Trophoblast cell (in vitro differentiated cells and primary cell): ENCODE measurements around the gene LRP1B.

ENCODE experiments used
- DNase-seq, 2 donors: peaks; one replicate each; pipeline ENCODE4 v3.0.0-alpha.2; 2016
- H2AFZ ChIP-seq: 2 replicates; pipeline ENCODE4 v1.6.1; 2013; ENCODE audit warnings: low read length, moderate library complexity, mild to moderate bottlenecking; ENCODE audit not compliant: insufficient read depth, poor library complexity
- H2AK5ac ChIP-seq: 2 replicates; pipeline ENCODE4 v1.6.1; 2013; ENCODE audit warnings: mild to moderate bottlenecking, low read length
- H2BK120ac ChIP-seq: 2 replicates; pipeline ENCODE4 v1.6.1; 2013; ENCODE audit warnings: low read length, mild to moderate bottlenecking, moderate library complexity; ENCODE audit not compliant: insufficient read depth, poor library complexity
- H2BK12ac ChIP-seq: 2 replicates; pipeline ENCODE4 v1.6.1; 2013; ENCODE audit warnings: mild to moderate bottlenecking, low read length, moderate library complexity
- H2BK5ac ChIP-seq: 2 replicates; pipeline ENCODE4 v1.6.1; 2013; ENCODE audit warnings: low read length, low read depth, moderate library complexity, mild to moderate bottlenecking; ENCODE audit not compliant: poor library complexity
- H3K14ac ChIP-seq: 2 replicates; pipeline ENCODE4 v1.6.1; 2013; ENCODE audit warnings: mild to moderate bottlenecking, low read length
- H3K18ac ChIP-seq: 2 replicates; pipeline ENCODE4 v1.6.1; 2013; ENCODE audit warnings: mild to moderate bottlenecking, low read length
- H3K23ac ChIP-seq: 2 replicates; pipeline ENCODE4 v1.6.1; 2013; ENCODE audit warnings: low read length
- H3K27ac ChIP-seq: 2 replicates; pipeline ENCODE4 v1.5.1; 2013; ENCODE audit warnings: low read depth, mild to moderate bottlenecking, inconsistent platforms, low read length, moderate library complexity
- H3K27me3 ChIP-seq: 2 replicates; pipeline ENCODE4 v1.6.1; 2013; ENCODE audit warnings: inconsistent platforms, mild to moderate bottlenecking, low read length, moderate library complexity; ENCODE audit not compliant: insufficient read depth
- H3K36me3 ChIP-seq, 2 experiments: 1 replicate in 1 of 2; 2 replicates in 1 of 2; pipeline ENCODE4 v1.6.1; 2013; ENCODE audit warnings: low read length in 2 of 2, mild to moderate bottlenecking in 2 of 2, moderate library complexity in 1 of 2; ENCODE audit not compliant: insufficient read depth in 2 of 2, control insufficient read depth in 1 of 2
- H3K4ac ChIP-seq: 2 replicates; pipeline ENCODE4 v1.6.1; 2013; ENCODE audit warnings: low read depth, mild to moderate bottlenecking, low read length, moderate library complexity
- H3K4me1 ChIP-seq, 2 experiments: 1 replicate in 1 of 2; 2 replicates in 1 of 2; pipeline ENCODE4 v1.6.1; 2013; ENCODE audit warnings: low read length in 2 of 2, mild to moderate bottlenecking in 2 of 2, moderate library complexity in 1 of 2; ENCODE audit not compliant: insufficient read depth in 2 of 2, control insufficient read depth in 1 of 2
- H3K4me2 ChIP-seq: 2 replicates; pipeline ENCODE4 v1.6.1; 2013; ENCODE audit warnings: inconsistent platforms, mild to moderate bottlenecking, low read length, moderate library complexity
- H3K4me3 ChIP-seq: 2 replicates; pipeline ENCODE4 v1.5.1; 2013; ENCODE audit warnings: mild to moderate bottlenecking, low read depth, low read length, inconsistent platforms
- H3K79me1 ChIP-seq: one replicate; pipeline ENCODE4 v1.6.1; 2013; ENCODE audit warnings: low read length
- H3K79me2 ChIP-seq: 2 replicates; pipeline ENCODE4 v1.6.1; 2013; ENCODE audit warnings: low read length, mild to moderate bottlenecking; ENCODE audit not compliant: control insufficient read depth, insufficient read depth, poor library complexity
- H3K9ac ChIP-seq: 2 replicates; pipeline ENCODE4 v1.6.1; 2013; ENCODE audit warnings: mild to moderate bottlenecking, low read length
- H3K9me3 ChIP-seq: 2 replicates; pipeline ENCODE4 v1.6.1; 2013; ENCODE audit warnings: low read depth, mild to moderate bottlenecking, control low read depth, inconsistent platforms, low read length; ENCODE audit not compliant: insufficient read depth
- H4K12ac ChIP-seq: 2 replicates; pipeline ENCODE4 v1.6.1; 2013; ENCODE audit warnings: low read depth, mild to moderate bottlenecking, low read length, moderate library complexity
- H4K8ac ChIP-seq: 2 replicates; pipeline ENCODE4 v1.6.1; 2013; ENCODE audit warnings: low read depth, mild to moderate bottlenecking, low read length, moderate library complexity
- H4K91ac ChIP-seq: one replicate; pipeline ENCODE4 v1.6.1; 2013; ENCODE audit warnings: low read depth, mild to moderate bottlenecking, low read length, moderate library complexity
- WGBS: extraction: QIAGEN DNeasy Blood & Tissue Kit; methylation state at CpG from one replicate; pipeline ENCODE4 v1.1.7; 2013; ENCODE audit warnings: missing lambda C conversion rate; ENCODE audit not compliant: insufficient read length, insufficient coverage; ENCODE audit errors: extremely low coverage; 5-methylcytosine and 5-hydroxymethylcytosine counted together

LRP1B gene

GRCh38 chr2:140248623-140249022, 1882.2 kb downstream of the LRP1B start:
- no peak overlapping the region for H2BK12ac ChIP-seq
- no peaks in the 10 kb centered on the region for H3K79me2 ChIP-seq
- no peak overlapping the region for H2BK5ac ChIP-seq
- no peak overlapping the region for H3K23ac ChIP-seq
- H3K4me2 ChIP-seq, result no peak overlapping the region
- no peak for DNase-seq
- H4K12ac ChIP-seq, result no peak overlapping the region
- H3K9ac ChIP-seq, result no peak overlapping the region
- H3K79me1 ChIP-seq, result no peaks in the 10 kb centered on the region
- no peak overlapping the region for H3K4ac ChIP-seq
- H2AFZ ChIP-seq, result no peak overlapping the region
- no peaks in the 10 kb centered on the region for H3K27me3 ChIP-seq
- no peak overlapping the region for H3K27ac ChIP-seq
- no CpG with 5 or more reads among the region's 2 CpGs for WGBS
- H3K4me1 ChIP-seq, result no peaks in the 10 kb centered on the region
- no peaks in the 10 kb centered on the region for H3K36me3 ChIP-seq
- no peak overlapping the region for H3K14ac ChIP-seq
- H2BK120ac ChIP-seq, result no peak overlapping the region
- no peaks in the 10 kb centered on the region for H3K9me3 ChIP-seq
- H4K8ac ChIP-seq, result no peak overlapping the region
- no peak overlapping the region for H3K4me3 ChIP-seq
- no peak overlapping the region for H3K18ac ChIP-seq
- H4K91ac ChIP-seq, result no peak overlapping the region
- H2AK5ac ChIP-seq, result no peak overlapping the region

- H3K4me1 ChIP-seq, result no peaks in the 10 kb centered on the region
- H3K9me3 ChIP-seq, result no peaks in the 10 kb centered on the region
- no peak overlapping the region for H4K8ac ChIP-seq
- no peak overlapping the region for H2AFZ ChIP-seq
- H3K14ac ChIP-seq, result no peak overlapping the region
- no peak overlapping the region for H3K4me3 ChIP-seq
- H3K4me2 ChIP-seq, result no peak overlapping the region
- H3K23ac ChIP-seq, result no peak overlapping the region
- DNase-seq, result no peak
- no CpG with 5 or more reads among the region's 4 CpGs for WGBS
- no peak overlapping the region for H4K91ac ChIP-seq
- H3K18ac ChIP-seq, result no peak overlapping the region
- H3K27ac ChIP-seq, result no peak overlapping the region
- H3K79me1 ChIP-seq, result no peaks in the 10 kb centered on the region
- H2AK5ac ChIP-seq, result no peak overlapping the region
- H3K79me2 ChIP-seq, result no peaks in the 10 kb centered on the region
- no peak overlapping the region for H3K9ac ChIP-seq
- H2BK120ac ChIP-seq, result no peak overlapping the region
- no peaks in the 10 kb centered on the region for H3K36me3 ChIP-seq
- H3K4ac ChIP-seq, result no peak overlapping the region
- no peak overlapping the region for H2BK5ac ChIP-seq
- no peak overlapping the region for H2BK12ac ChIP-seq
- H4K12ac ChIP-seq, result no peak overlapping the region
- H3K27me3 ChIP-seq, result no peaks in the 10 kb centered on the region
These were observed 1883.2 kb downstream of the LRP1B start for GRCh38 chr2:140247451-140248195.

- no peak overlapping the region for H3K9ac ChIP-seq
- no peak overlapping the region for H2AFZ ChIP-seq
- H3K4me2 ChIP-seq, result no peak overlapping the region
- no peak for DNase-seq
- H3K23ac ChIP-seq, result no peak overlapping the region
- no peak overlapping the region for H3K27ac ChIP-seq
- no peaks in the 10 kb centered on the region for H3K4me1 ChIP-seq
- no peak overlapping the region for H2AK5ac ChIP-seq
- no peaks in the 10 kb centered on the region for H3K9me3 ChIP-seq
- H4K91ac ChIP-seq, result no peak overlapping the region
- WGBS, result no CpG with 5 or more reads among the region's 1 CpG
- no peak overlapping the region for H3K18ac ChIP-seq
- H3K4me3 ChIP-seq, result no peak overlapping the region
- H2BK5ac ChIP-seq, result no peak overlapping the region
- H3K79me1 ChIP-seq, result no peaks in the 10 kb centered on the region
- no peaks in the 10 kb centered on the region for H3K27me3 ChIP-seq
- no peaks in the 10 kb centered on the region for H3K36me3 ChIP-seq
- H4K12ac ChIP-seq, result no peak overlapping the region
- no peak overlapping the region for H2BK120ac ChIP-seq
- no peak overlapping the region for H3K14ac ChIP-seq
- H2BK12ac ChIP-seq, result no peak overlapping the region
- H4K8ac ChIP-seq, result no peak overlapping the region
- H3K79me2 ChIP-seq, result no peaks in the 10 kb centered on the region
- H3K4ac ChIP-seq, result no peak overlapping the region
These were observed 1883.9 kb downstream of the LRP1B start for GRCh38 chr2:140246957-140247356.

- Histone ChIP-seq H3K27me3 (no peaks in the 10 kb centered on the region), H3K79me2 (no peaks in the 10 kb centered on the region), H2BK5ac (no peak overlapping the region), H3K9ac (no peak overlapping the region), H3K23ac (no peak overlapping the region), H3K18ac (no peak overlapping the region), H3K9me3 (no peaks in the 10 kb centered on the region), H3K4me2 (no peak overlapping the region), H3K79me1 (no peaks in the 10 kb centered on the region), H2AFZ (no peak overlapping the region), H4K8ac (no peak overlapping the region), H4K91ac (no peak overlapping the region), H3K36me3 (no peaks in the 10 kb centered on the region), H2BK120ac (no peak overlapping the region), H3K4me3 (no peak overlapping the region), H2BK12ac (no peak overlapping the region), H3K14ac (no peak overlapping the region), H4K12ac (no peak overlapping the region), H3K4me1 (no peaks in the 10 kb centered on the region), H3K27ac (no peak overlapping the region), H3K4ac (no peak overlapping the region), H2AK5ac (no peak overlapping the region)
- no peak for DNase-seq
- WGBS, result no CpG with 5 or more reads among the region's 1 CpG
These were observed 1884.8 kb downstream of the LRP1B start for GRCh38 chr2:140246058-140246457.
